ENCODE measurements around the gene KRTAP2-2. TPM values are rescaled to one million over a fixed set of nuclear protein-coding genes. Genes with fewer than 3 reads are reported as not detected.

Gene KRTAP2-2, protein sequence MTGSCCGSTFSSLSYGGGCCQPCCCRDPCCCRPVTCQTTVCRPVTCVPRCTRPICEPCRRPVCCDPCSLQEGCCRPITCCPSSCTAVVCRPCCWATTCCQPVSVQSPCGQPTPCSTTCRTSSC
- not detected in 2 replicates for total RNA-seq

DNA sequence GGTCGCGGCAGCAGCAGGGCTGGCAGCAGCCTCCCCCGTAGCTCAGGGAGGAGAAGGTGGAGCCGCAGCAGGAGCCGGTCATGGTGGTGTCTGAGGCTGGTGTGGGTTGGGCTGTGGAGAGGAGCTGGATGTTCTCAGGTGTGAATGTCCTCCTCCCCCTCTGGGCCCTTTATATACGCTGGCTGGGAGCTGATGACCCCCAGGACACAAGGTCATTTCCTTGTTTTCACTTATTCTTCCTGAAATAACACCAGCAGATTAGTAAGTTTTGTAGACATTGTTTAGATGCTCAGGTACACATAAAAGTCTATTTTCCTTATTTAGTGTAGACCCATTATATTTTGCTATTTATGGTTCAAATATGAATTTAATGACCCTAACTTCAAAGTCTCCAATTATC is at the start of gene KRTAP2-2:
Gene KRTAP2-2 (minus strand): TSS at position 101 of the 400 bp plus-strand sequence. CDS start 19 bp downstream, at position 82.

DNA sequence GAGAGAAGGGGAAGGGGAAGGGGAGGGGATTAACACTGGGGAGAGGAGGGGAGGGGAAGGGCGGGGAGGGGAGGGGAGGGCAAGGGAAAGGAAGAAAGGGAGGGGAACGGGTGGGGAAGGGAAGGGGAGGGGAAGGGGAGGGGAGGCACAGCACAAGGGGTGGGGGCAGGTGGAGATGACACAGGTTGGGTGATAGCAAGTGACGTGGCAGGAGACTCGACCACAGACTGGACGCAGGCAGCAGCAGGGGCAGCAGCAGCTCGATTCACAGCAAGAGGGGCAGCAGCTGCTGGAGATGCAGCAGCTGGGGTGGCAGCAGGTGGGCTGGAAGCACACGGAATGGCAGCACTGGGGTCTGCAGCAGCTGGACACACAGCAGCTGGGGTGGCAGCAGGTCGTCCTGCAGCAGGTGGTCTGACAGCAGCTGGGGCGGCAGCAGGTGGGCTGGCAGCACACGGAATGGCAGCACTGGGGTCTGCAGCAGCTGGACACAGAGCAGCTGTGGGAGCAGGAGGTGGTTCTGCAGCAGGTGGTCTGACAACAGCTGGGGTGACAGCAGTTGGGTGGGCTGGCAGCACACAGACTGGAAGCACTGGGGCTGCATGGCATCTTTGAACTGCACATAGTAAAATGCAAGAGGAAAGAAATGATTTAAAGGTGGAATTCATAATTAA is 46.7 kb upstream of the KRTAP2-2 start, which contains the start of gene KRTAP4-16:
Gene KRTAP4-16 (minus strand): TSS at position 624 of the 674 bp plus-strand sequence. CDS start 0 bp downstream, at position 624.

DNA sequence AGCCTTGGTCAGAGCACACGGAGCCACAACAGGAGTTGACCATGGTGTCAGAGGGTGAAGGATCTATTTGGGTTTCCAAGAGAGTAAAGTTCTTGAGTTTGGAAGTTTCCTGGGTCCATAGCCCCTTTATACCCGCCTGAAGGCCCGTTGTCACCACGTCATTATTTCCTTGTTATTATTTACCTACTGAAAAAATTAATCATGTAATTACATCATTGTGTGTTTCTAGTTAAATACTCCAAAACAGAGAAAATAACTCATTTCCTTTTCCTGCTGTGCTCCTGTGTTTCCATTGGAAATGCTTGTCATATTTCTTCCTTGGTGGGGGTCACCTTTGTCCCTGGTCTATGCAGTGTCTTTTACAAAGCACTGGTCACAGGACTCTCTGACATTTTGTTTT is 43.0 kb upstream of the KRTAP2-2 start, which contains the start of gene KRTAP4-8:
Gene KRTAP4-8 (minus strand): TSS at position 101 of the 400 bp plus-strand sequence. CDS start 58 bp downstream, at position 43.

DNA sequence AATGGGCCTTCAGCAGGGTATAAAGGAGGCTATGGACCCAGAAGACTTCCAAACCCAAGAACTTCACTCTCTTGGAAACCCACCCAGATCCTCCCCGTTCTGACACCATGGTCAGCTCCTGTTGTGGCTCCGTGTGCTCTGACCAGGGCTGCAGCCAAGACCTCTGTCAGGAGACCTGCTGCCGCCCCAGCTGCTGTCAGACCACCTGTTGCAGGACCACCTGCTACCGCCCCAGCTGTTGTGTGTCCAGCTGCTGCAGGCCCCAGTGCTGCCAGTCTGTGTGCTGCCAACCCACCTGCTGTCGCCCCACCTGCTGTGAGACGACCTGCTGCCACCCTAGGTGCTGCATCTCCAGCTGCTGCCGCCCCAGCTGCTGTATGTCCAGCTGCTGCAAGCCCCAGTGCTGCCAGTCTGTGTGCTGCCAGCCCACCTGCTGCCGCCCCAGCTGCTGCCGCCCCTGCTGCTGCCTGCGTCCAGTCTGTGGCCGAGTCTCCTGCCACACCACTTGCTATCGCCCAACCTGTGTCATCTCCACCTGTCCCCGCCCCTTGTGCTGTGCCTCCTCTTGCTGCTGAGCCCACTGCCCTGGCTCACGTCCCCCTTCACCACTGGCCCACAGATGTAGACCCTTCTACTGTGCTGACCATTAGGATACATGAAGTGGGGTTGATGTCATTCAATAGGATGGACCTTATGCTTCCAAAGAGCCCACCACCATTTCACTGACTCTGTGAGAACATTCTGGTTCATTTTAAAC is 29.2 kb upstream of the KRTAP2-2 start, which contains the start of gene KRTAP4-7:
Gene KRTAP4-7 (plus strand): TSS at position 51 of the 757 bp plus-strand sequence. CDS start 57 bp downstream, at position 108.

DNA sequence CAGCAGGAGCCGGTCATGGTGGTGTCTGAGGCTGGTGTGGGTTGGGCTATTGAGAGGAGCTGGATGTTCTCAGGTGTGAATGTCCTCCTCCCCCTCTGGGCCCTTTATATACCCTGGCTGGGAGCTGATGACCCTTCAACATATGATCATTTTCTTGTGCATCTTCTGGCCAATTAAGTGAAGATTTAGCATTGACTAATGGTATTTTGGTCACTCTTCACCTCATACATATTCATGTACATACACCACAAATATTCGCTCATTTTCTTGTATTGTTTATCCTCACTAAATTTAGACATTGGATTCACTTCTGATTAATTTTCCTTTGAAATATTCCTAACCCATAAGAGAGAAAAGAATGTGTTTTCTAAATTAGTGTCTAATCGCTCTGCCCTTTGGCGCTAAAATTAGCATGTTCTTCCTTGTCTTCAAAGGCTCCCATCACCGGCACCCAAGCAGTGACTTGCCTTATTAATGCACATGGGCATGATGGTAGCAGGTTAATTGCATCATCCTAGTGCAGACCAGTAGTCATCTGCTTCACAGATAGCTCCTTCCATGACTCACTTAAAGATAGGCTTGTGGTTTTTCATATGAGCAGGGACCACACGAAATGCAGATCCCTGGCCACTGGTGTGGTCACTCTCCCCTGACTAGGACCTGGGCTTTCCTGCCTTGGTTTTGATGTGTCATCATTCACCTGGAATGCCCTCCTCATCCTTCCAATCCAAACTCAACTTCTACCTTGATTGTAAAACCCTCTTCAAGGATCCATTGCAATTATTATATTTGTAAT is 11.0 kb upstream of the KRTAP2-2 start, which contains the start of gene KRTAP2-4:
Gene KRTAP2-4 (minus strand): TSS at position 51 of the 796 bp plus-strand sequence. CDS start 34 bp downstream, at position 17.

DNA sequence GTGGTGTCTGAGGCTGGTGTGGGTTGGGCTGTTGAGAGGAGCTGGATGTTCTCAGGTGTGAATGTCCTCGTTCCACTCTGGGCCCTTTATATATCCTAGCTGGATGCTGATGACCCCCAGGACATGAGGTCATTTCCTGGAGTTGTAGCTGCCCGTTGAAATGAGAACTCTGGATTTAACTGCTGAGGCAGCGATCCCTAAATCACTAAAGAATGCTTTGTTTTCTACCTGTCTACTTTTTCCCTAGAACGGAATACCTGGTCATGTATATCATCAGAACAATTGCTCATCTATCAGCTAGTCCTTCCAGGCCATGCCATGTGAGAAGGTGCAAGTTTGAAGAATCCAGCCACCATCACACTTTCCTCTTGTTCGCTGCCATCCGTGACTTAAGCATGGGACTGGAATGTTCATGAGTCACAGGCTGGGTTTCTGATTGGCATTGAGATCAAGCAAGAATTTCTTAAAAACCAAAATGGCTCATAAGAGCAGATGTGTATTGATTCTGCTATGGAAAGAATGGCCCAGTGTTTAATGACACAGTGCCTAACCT is 5.1 kb upstream of the KRTAP2-2 start, which contains the start of gene KRTAP2-3:
Gene KRTAP2-3 (minus strand): TSS at position 63 of the 553 bp plus-strand sequence. CDS start 64 bp downstream, outside the sequence.

DNA sequence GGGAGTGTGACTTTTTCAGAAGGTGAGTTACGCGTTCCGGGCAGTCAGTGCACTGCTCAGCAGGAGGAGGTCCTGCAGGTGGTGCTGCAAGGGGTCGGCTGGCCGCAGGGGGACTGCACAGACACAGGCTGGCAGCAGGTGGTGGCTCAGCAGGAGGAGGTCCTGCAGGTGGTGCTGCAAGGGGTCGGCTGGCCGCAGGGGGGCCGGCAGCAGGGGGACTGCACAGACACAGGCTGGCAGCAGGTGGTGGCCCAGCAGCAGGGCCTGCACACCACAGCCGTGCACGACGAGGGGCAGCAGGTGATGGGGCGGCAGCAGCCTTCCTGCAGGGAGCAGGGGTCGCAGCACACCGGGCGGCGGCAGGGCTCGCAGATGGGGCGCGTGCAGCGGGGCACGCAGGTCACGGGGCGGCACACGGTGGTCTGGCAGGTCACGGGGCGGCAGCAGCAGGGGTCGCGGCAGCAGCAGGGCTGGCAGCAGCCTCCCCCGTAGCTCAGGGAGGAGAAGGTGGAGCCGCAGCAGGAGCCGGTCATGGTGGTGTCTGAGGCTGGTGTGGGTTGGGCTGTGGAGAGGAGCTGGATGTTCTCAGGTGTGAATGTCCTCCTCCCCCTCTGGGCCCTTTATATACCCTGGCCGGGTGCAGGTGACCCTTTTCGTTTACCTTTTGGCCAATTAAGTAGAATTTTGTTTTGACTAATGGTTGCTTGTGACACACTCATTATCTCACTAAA is 8.1 kb downstream of the KRTAP2-2 start, which contains the start of gene KRTAP2-1:
Gene KRTAP2-1 (minus strand): TSS at position 582 of the 731 bp plus-strand sequence. CDS start 49 bp downstream, at position 533.

DNA sequence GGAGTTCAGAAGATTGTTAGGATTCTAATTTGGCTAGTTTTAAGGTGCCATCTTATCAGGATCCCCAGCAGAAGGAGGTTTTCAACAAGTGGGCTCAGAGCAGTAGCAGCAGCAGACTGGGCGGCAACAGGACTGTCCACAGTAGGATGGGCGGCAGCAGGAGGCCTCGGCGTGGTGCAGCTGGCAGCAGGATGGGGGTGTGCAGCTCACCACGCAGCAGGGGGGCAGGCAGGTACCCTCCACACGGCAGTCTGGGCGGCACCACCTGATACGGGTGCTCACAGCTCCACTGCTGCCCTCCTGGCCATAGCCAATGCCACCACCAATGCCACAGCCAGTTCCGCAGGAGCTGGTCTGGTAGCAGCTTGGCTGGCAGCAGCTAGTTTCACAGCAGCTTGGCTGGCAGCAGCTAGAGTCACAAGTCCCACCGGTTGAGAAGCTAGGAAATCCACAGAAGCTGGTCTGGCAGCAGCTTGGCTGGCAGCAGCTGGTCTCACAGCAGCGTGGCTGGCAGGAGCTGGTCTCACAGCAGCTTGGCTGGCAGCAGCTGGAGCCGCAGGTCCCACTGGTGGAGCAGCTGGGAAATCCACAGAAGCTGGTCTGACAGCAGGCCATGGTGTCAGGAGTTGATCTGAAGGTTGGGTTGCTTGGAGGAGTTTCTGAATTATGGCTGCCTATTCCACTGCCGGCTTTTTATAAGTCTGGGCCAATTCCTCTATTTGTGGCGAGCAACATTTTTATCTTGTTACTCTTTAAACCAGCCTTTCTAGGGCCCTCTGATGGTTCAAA is 14.1 kb downstream of the KRTAP2-2 start, which contains the start of gene KRTAP1-1:
Gene KRTAP1-1 (minus strand): TSS at position 668 of the 789 bp plus-strand sequence. CDS start 53 bp downstream, at position 615.

DNA sequence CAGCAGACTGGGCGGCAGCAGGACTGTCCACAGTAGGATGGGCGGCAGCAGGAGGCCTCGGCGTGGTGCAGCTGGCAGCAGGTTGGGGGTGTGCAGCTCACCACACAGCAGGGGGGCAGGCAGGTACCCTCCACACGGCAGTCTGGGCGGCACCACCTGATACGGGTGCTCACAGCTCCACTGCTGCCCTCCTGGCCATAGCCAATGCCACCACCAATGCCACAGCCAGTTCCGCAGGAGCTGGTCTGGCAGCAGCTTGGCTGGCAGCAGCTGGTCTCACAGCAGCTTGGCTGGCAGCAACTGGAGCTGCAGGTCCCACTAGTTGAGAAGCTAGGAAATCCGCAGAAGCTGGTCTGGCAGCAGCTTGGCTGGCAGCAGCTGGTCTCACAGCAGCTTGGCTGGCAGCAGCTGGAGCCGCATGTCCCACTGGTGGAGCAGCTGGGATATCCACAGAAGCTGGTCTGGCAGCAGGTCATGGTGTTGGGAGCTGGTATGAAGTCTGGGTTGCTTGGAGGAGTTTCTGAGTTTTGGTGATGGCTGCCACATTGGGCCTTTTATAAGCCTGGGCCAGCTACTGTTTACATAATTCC is 20.6 kb downstream of the KRTAP2-2 start, which contains the start of gene KRTAP1-3:
Gene KRTAP1-3 (minus strand): TSS at position 529 of the 590 bp plus-strand sequence. CDS start 53 bp downstream, at position 476.

DNA sequence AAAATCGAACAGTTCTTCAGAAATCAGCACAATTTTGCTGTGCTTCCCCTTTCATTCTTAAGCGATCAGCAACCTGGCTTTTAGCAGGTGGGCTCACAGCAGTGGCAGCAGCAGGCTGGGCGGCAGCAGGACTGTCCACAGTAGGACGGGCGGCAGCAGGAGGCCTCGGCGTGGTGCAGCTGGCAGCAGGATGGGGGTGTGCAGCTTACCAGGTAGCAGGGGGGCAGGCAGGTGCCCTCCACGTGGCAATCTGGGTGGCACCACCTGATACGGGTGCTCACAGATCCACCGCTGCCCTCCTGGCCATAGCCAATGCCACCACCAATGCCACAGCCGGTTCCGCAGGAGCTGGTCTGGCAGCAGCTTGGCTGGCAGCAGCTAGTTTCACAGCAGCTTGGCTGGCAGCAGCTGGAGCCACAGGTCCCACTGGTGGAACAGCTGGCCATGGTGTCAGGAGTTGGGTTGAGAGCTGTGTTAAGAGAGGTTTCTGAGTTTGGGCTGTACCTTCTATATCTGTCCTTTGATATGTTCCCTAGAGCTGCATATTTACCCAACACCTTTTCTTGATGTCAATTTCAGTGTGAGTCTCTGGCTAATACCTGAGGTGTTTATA is 25.3 kb downstream of the KRTAP2-2 start, which contains the start of gene KRTAP1-4:
Gene KRTAP1-4 (minus strand): TSS at position 563 of the 613 bp plus-strand sequence. CDS start 117 bp downstream, at position 446.

DNA sequence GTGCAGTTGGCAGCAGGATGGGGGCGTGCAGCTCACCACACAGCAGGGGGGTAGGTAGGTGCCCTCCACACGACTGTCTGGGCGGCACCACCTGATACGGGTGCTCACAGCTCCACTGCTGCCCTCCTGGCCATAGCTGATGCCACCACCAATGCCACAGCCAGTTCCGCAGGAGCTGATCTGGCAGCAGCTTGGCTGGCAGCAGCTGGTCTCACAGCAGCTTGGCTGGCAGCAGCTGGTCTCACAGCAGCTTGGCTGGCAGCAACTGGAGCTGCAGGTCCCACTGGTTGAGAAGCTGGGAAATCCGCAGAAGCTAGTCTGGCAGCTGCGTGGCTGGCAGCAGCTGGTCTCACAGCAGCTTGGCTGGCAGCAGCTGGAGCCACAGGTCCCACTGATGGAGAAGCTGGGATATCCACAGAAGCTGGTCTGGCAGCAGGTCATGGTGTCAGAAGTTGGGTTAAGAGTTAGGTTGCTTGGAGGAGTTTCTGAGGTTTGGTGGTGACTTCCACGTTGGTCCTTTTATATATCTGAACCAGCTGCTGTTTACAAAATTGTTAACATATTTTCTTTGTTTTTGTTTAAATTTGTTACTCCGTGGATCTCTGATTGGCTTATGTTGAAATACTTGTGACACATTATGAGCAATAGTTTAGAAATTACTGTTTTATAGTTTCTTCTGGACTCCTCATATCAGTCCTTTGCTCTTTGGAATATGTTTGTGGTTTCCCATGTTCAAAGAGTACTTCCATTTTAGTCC is 28.1 kb downstream of the KRTAP2-2 start, which contains the start of gene KRTAP1-5:
Gene KRTAP1-5 (minus strand): TSS at position 494 of the 757 bp plus-strand sequence. CDS start 53 bp downstream, at position 441.

DNA sequence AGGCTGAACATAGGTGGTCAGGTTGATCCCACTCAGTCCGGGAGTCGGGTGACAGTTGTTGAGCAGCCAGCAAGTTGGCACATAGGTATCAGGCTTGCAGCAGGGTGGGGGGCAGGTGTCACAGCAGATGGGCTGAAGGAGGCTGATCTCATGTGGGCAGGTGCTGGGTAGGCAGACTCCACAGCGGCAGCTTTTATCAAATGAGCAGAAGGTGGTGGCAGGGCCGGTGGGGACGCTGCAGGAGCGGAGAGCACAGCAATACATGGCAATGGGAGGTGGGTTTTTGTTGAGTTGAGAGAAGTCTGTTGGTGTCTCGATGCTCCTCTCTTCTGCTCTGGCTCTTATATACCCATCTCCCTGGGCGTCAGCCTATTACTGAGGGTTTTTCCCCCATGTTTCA is 46.2 kb downstream of the KRTAP2-2 start, which contains the start of gene KRTAP3-1:
Gene KRTAP3-1 (minus strand): TSS at position 318 of the 400 bp plus-strand sequence. CDS start 54 bp downstream, at position 264.

Other genes starting within 250 kb of the KRTAP2-2 start
- gene KRT10, start 232.6 kb downstream of the KRTAP2-2 start, total RNA-seq, result 2.3 and 4.0 TPM in 2 replicates
- gene KRT12, start 188.0 kb downstream of the KRTAP2-2 start, total RNA-seq, result under 0.01 TPM in 1 of 2 replicates, not detected in the other
- 0.22 TPM in 1 of 2 replicates, not detected in the other for gene KRT20, start 170.0 kb downstream of the KRTAP2-2 start, total RNA-seq
- 0.50 and 0.55 TPM in 2 replicates for gene KRT23, start 117.6 kb downstream of the KRTAP2-2 start, total RNA-seq
- gene KRT39, start 88.3 kb downstream of the KRTAP2-2 start, total RNA-seq, result 0.11 TPM in 1 of 2 replicates, not detected in the other
- gene KRT40, start 70.9 kb downstream of the KRTAP2-2 start, total RNA-seq, result not detected in 2 replicates
- gene KRTAP3-3, start 61.1 kb downstream of the KRTAP2-2 start, total RNA-seq, result not detected in 2 replicates
- not detected in 2 replicates for gene KRTAP3-2, start 55.3 kb downstream of the KRTAP2-2 start, total RNA-seq
- gene KRTAP3-1, start 46.1 kb downstream of the KRTAP2-2 start, total RNA-seq, result not detected in 2 replicates
- gene KRTAP1-5, start 28.0 kb downstream of the KRTAP2-2 start, total RNA-seq, result 32.6 and 54.1 TPM in 2 replicates
- gene KRTAP1-4, start 25.0 kb downstream of the KRTAP2-2 start, total RNA-seq, result not detected in 2 replicates
- not detected in 2 replicates for gene KRTAP1-3, start 20.4 kb downstream of the KRTAP2-2 start, total RNA-seq
- 0.55 and 0.87 TPM in 2 replicates for gene KRTAP1-1, start 13.8 kb downstream of the KRTAP2-2 start, total RNA-seq
- not detected in 2 replicates for gene KRTAP2-1, start 7.9 kb downstream of the KRTAP2-2 start, total RNA-seq
- gene KRTAP2-3, start 4.9 kb upstream of the KRTAP2-2 start, total RNA-seq, result 0.12 and 1.00 TPM in 2 replicates
- not detected in 2 replicates for gene KRTAP2-4, start 10.6 kb upstream of the KRTAP2-2 start, total RNA-seq
- not detected in 2 replicates for gene KRTAP4-7, start 28.9 kb upstream of the KRTAP2-2 start, total RNA-seq
- not detected in 2 replicates for gene KRTAP4-8, start 42.9 kb upstream of the KRTAP2-2 start, total RNA-seq
- not detected in 2 replicates for gene KRTAP4-16, start 47.0 kb upstream of the KRTAP2-2 start, total RNA-seq
- 0.12 TPM in 1 of 2 replicates, not detected in the other for gene KRTAP4-9, start 50.2 kb upstream of the KRTAP2-2 start, total RNA-seq
- not detected in 2 replicates for gene KRTAP4-11, start 63.1 kb upstream of the KRTAP2-2 start, total RNA-seq
- gene KRTAP4-12, start 69.0 kb upstream of the KRTAP2-2 start, total RNA-seq, result not detected in 2 replicates
- not detected in 2 replicates for gene KRTAP4-6, start 85.3 kb upstream of the KRTAP2-2 start, total RNA-seq
- not detected in 2 replicates for gene KRTAP4-5, start 94.6 kb upstream of the KRTAP2-2 start, total RNA-seq
- gene KRTAP4-4, start 105.5 kb upstream of the KRTAP2-2 start, total RNA-seq, result not detected in 2 replicates
- gene KRTAP4-3, start 113.0 kb upstream of the KRTAP2-2 start, total RNA-seq, result not detected in 2 replicates
- gene KRTAP4-2, start 123.0 kb upstream of the KRTAP2-2 start, total RNA-seq, result not detected in 2 replicates
- gene KRTAP4-1, start 129.7 kb upstream of the KRTAP2-2 start, total RNA-seq, result 0.11 TPM in 1 of 2 replicates, not detected in the other
- not detected in 2 replicates for gene KRTAP9-1, start 134.7 kb upstream of the KRTAP2-2 start, total RNA-seq
- gene KRTAP9-2, start 171.4 kb upstream of the KRTAP2-2 start, total RNA-seq, result not detected in 2 replicates
- not detected in 2 replicates for gene KRTAP9-3, start 177.2 kb upstream of the KRTAP2-2 start, total RNA-seq
- not detected in 2 replicates for gene KRTAP9-8, start 182.8 kb upstream of the KRTAP2-2 start, total RNA-seq
- gene KRTAP9-4, start 194.5 kb upstream of the KRTAP2-2 start, total RNA-seq, result not detected in 2 replicates
- gene KRTAP9-9, start 200.2 kb upstream of the KRTAP2-2 start, total RNA-seq, result not detected in 2 replicates
- gene KRTAP9-6, start 210.1 kb upstream of the KRTAP2-2 start, total RNA-seq, result not detected in 2 replicates
- not detected in 2 replicates for gene KRTAP9-7, start 220.5 kb upstream of the KRTAP2-2 start, total RNA-seq
- not detected in 2 replicates for gene KRTAP29-1, start 247.6 kb upstream of the KRTAP2-2 start, total RNA-seq